Esophagus muscularis mucosa (tissue), 4 donors: ENCODE results near the gene DNAH1. TPM values are rescaled to one million over a fixed set of nuclear protein-coding genes. Genes with fewer than 3 reads are reported as not detected.
"Not testable (repeated sequence)": the region's sequence is repeated elsewhere in the genome, so short reads cannot be mapped to it uniquely, and the experiment has no call there.

Source experiments
- DNase-seq: peaks from one replicate; pipeline ENCODE4 v3.0.0-alpha.2; 2017; ENCODE audit errors: extremely low spot score
- H3K27ac ChIP-seq, 4 donors: fragments of 200-600 bp; sonication (generic); replicated peaks in 1 of 4; 1 replicate in 3 of 4; 2 replicates in 1 of 4; pipeline ENCODE4 v1.5.1; 2016 to 2019; ENCODE audit warnings: mild to moderate bottlenecking in 1 of 4
- H3K27me3 ChIP-seq, 4 donors: fragments of 200-600 bp; sonication (generic); one replicate each; pipeline versions ENCODE4 v1.5.1 to v1.6.0; 2016 to 2019
- H3K36me3 ChIP-seq, 4 donors: fragments of 200-600 bp; sonication (generic); one replicate each; pipeline ENCODE4 v1.5.1; 2016 to 2019
- H3K4me1 ChIP-seq, 4 donors: fragments of 200-600 bp; sonication (generic); one replicate each; pipeline ENCODE4 v1.5.1; 2016 to 2019
- H3K4me3 ChIP-seq, 4 donors: fragments of 200-600 bp; sonication (generic); 1 replicate in 2 of 4; 2 replicates in 2 of 4; pipeline ENCODE4 v1.5.1; 2016 to 2019; ENCODE audit warnings: mild to moderate bottlenecking in 4 of 4, moderate library complexity in 1 of 4
- H3K9me3 ChIP-seq, 4 donors: fragments of 200-600 bp; sonication (generic); 1 replicate in 3 of 4; 2 replicates in 1 of 4; pipeline ENCODE4 v1.5.1; 2016 to 2019
- EP300 ChIP-seq: sonication (generic); formaldehyde crosslinking; IDR thresholded peaks from one replicate; pipeline ENCODE4 v1.6.1; 2017; ENCODE audit warnings: antibody characterized with exemption
- POLR2A ChIP-seq: fragments of 450-650 bp; IDR thresholded peaks from one replicate; pipeline ENCODE4 v1.6.1; 2017; ENCODE audit warnings: antibody characterized with exemption, moderate library complexity, mild to moderate bottlenecking, low read depth
- POLR2AphosphoS5 ChIP-seq, 2 donors: sonication (generic); formaldehyde crosslinking; IDR thresholded peaks; one replicate each; pipeline ENCODE4 v1.6.1; 2017; ENCODE audit warnings: antibody characterized with exemption in 2 of 2
- WGBS: methylation state at CpG from one replicate; pipeline ENCODE4 v1.1.5; 2018; 5-methylcytosine and 5-hydroxymethylcytosine counted together
- intact Hi-C: fragments of 100-400 bp; cut with DNase I; formaldehyde crosslinking; loops from one replicate; pipeline ENCODE4 v1.15.1; 2023
- total RNA-seq, 4 donors: library from RNA; depleted of rRNA; stranded (reverse); fragments of >200 nt; gene quantifications; one replicate each; pipeline versions ENCODE4 v1.1.0 to v1.2.1, GENCODE V29; 2016
- TF ChIP-seq, protein P1 (sequence below), 3 experiments: fragments of 200-600 bp in 2 of 3; fragments of 450-650 bp in 1 of 3; sonication (generic) in 2 of 3; IDR thresholded peaks; one replicate each; pipeline ENCODE4 v1.5.1; 2017 to 2019; ENCODE audit warnings: antibody characterized with exemption in 3 of 3, mild to moderate bottlenecking in 2 of 3, moderate library complexity in 1 of 3

Gene DNAH1
- total RNA-seq, 4 donors from 2014 or later, result 3.4 to 5.4 (median 3.6) TPM

DNA sequence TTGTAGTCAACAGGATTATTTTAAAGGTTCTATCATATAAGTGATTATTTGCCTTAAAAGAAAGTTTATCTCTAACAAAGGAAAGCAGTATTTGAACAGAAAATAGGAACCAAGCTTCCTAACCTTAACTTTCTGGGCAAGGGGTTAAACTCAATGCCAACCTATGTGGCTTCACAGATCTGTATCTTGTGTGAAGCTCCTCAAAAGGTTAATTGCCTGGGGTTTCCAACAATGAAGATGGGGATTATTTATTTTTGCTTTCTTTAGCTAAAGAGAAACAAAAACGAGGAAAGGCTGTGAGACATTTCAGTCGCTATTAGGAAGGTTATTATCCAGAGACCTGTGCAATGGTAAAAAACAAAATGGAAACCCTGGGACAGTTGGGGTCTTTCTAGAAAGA lies 36.5 kb upstream of the DNAH1 start:
- intact Hi-C loops, result loop anchor here (2.0 kb wide), 1 partner anchor 41 kb away; the partner anchor contains the start of gene TWF2
- H3K4me1 ChIP-seq, result peaks cover 39 to 45% (median 41%) of the 10 kb centered on the region in 4 donors
- H3K4me3 ChIP-seq, result peak overlapping the region; percentile 79 to 92 (median 84)
- no peaks in the 10 kb centered on the region for H3K9me3 ChIP-seq
- DNase-seq, result no peak
- no peaks in the 10 kb centered on the region for H3K27me3 ChIP-seq
- peak overlapping the region; percentile 94 to 98 (median 97) for H3K27ac ChIP-seq
- no peak for TF ChIP-seq EP300
- TF ChIP-seq POLR2A, result no peak
- no peak for TF ChIP-seq POLR2AphosphoS5 (IDR thresholded peaks at IDR 0.05)
- TF ChIP-seq, protein P1, sequence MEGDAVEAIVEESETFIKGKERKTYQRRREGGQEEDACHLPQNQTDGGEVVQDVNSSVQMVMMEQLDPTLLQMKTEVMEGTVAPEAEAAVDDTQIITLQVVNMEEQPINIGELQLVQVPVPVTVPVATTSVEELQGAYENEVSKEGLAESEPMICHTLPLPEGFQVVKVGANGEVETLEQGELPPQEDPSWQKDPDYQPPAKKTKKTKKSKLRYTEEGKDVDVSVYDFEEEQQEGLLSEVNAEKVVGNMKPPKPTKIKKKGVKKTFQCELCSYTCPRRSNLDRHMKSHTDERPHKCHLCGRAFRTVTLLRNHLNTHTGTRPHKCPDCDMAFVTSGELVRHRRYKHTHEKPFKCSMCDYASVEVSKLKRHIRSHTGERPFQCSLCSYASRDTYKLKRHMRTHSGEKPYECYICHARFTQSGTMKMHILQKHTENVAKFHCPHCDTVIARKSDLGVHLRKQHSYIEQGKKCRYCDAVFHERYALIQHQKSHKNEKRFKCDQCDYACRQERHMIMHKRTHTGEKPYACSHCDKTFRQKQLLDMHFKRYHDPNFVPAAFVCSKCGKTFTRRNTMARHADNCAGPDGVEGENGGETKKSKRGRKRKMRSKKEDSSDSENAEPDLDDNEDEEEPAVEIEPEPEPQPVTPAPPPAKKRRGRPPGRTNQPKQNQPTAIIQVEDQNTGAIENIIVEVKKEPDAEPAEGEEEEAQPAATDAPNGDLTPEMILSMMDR (IDR thresholded peaks at IDR 0.05), result no peak
- peaks cover 0 to 9% (median 5%) of the 10 kb centered on the region in 4 donors for H3K36me3 ChIP-seq
- WGBS, result 32% methylated on average over 2 of the region's 2 CpGs

DNA sequence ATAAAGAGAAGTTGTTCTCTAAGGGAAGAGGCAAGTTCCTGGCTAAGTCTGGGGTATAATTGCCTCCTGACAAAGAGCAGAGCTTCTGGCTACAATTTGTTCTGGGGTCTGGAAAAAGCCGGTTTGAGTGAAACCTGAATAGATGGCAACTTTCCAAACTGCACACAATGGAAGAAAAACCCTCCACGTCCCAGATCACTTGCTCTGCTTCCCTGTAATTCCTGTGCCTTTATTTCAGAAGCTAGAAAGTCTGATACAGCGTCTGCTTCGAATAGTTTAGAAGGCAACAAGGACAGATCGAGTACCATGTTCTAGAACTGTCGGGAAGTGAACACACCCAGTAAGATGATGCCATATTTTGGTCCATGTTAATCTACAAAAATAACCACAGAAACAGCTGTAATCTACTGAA lies 36.1 kb upstream of the DNAH1 start:
- Histone ChIP-seq H3K4me3 (peak overlapping the region in 2 of 4 donors; percentile 90 to 92), H3K27me3 (no peaks in the 10 kb centered on the region), H3K4me1 (peaks cover 35 to 40% (median 37%) of the 10 kb centered on the region in 4 donors), H3K27ac (peak overlapping the region; percentile 94 to 98 (median 97)), H3K9me3 (no peaks in the 10 kb centered on the region), H3K36me3 (peaks cover 0 to 9% (median 3%) of the 10 kb centered on the region in 4 donors)
- intact Hi-C loops, result no loop called here
- no peak for DNase-seq
- WGBS, result 13% methylated on average over 6 of the region's 6 CpGs
- TF ChIP-seq EP300 (no peak), POLR2A (no peak), POLR2AphosphoS5 (IDR thresholded peaks at IDR 0.05) (peak in 1 of 2 donors; percentile 11)
- TF ChIP-seq, protein P1 (IDR thresholded peaks at IDR 0.05), result no peak

DNA sequence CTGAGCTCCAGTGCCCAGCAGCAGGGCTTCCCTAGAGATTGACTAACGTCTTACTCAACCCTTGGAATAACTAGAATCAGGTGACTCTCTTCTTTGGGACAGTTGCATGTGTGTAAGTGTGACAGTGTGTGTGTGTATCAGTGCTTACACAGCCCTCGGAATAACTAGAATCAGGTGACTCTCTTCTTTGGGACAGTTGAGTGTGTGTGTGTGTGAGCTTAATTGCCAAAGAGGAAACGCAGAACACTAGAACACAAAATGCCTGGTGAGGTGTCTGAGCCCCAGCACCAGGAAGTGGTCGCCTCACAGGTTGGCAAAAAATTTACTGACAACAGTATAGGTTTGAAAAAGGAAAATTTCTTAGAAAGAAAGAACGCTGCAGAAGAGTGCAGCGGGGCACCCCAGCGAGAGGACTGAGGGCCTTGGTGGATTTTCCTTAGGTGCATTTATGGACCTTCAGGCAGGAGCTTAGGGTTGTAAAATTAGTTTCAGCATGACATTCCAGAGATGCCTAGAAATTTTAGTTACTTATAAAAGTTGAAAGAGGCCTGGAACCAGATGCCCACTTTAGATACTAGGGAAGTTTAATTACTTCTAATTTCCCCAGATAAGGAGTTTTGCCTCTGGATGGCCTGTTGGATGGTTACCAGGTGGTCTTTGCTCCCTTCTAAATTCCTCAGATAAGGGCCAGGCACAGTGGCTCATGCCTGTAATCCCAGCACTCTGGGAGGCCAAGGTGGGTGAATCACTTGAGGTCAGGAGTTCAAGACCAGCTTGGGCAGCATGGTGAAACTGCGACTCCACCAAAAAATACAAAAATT lies 33.9 kb upstream of the DNAH1 start:
- H3K4me3 ChIP-seq, result no peak overlapping the region
- no peaks in the 10 kb centered on the region for H3K9me3 ChIP-seq
- DNase-seq, result no peak
- no peak overlapping the region for H3K27ac ChIP-seq
- intact Hi-C loops, result no loop called here
- peaks cover 0 to 9% (median 3%) of the 10 kb centered on the region in 4 donors for H3K36me3 ChIP-seq
- no peak for TF ChIP-seq EP300
- TF ChIP-seq, protein P1 (IDR thresholded peaks at IDR 0.05), result no peak
- no peak for TF ChIP-seq POLR2A
- TF ChIP-seq POLR2AphosphoS5 (IDR thresholded peaks at IDR 0.05), result no peak
- H3K4me1 ChIP-seq, result peaks cover 23 to 33% (median 26%) of the 10 kb centered on the region in 4 donors
- H3K27me3 ChIP-seq, result no peaks in the 10 kb centered on the region
- 83% methylated on average over 8 of the region's 8 CpGs for WGBS

DNA sequence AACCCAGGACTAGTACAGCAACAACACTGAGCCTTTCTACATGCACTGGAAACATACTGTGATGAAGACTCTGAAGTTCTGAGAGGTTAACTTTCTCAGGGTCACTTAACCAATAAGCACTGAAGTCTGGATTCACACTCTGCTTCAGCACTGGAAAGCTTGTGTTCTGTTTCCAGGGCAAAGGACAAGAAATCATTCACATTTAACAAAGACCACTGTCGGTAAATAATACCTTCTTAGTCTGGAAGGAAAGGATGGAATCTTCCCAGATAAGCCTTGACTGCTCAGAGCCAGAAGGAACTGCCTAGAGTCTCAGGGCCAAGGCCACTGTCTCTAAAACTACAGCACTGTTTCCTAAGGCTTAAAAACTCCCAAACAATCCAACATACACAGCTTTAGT lies 32.8 kb upstream of the DNAH1 start:
- Histone ChIP-seq H3K36me3 (peaks cover 0 to 9% (median 3%) of the 10 kb centered on the region in 4 donors), H3K27me3 (no peaks in the 10 kb centered on the region), H3K4me1 (peaks cover 26 to 36% (median 29%) of the 10 kb centered on the region in 4 donors), H3K4me3 (no peak overlapping the region), H3K27ac (no peak overlapping the region), H3K9me3 (no peaks in the 10 kb centered on the region)
- WGBS, result 83% methylated on average over 1 of the region's 1 CpG
- TF ChIP-seq POLR2A (no peak), POLR2AphosphoS5 (IDR thresholded peaks at IDR 0.05) (no peak)
- DNase-seq, result no peak
- intact Hi-C loops, result no loop called here

DNA sequence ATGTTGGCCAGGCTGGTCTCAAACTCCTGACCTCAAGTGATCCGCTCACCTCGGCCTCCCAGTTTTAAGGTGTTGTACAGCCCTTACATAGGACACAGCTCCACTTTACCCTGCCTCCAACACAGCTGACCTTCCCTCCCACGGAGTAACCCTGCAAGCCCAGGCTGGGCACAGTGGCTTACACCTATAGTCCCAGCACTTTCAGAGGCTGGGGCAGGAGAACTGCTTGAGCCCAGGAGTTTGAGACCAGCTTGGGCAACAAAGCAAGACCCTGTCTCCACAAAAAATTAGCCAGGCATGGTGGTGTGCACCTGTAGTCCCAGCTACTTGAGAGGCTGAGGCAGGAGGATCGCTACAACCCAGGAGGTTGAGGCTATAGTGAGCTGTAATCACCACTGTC lies 32.1 kb upstream of the DNAH1 start:
- H3K4me3 ChIP-seq, intact Hi-C loops, H3K27ac ChIP-seq, DNase-seq, H3K27me3 ChIP-seq, H3K36me3 ChIP-seq, H3K9me3 ChIP-seq: not testable (repeated sequence)
- H3K4me1 ChIP-seq, result peaks cover 32 to 39% (median 35%) of the 10 kb centered on the region in 4 donors
- 95% methylated on average over 3 of the region's 4 CpGs for WGBS
